ENCODE measurements around the gene ADCY3.

- TF ChIP-seq CTCF (IDR thresholded peaks at IDR 0.05 in 8 of 11, conservative IDR thresholded peaks at IDR 0.05 in 3 of 11) (no peak), POLR2A (IDR thresholded peaks at IDR 0.05) (no peak), POLR2AphosphoS5 (IDR thresholded peaks at IDR 0.05) (no peak)
These were observed 48.1 kb downstream of the ADCY3 start for GRCh38 chr2:24871852-24872333.
